Measurements from ENCODE around the gene RAB17.

RAB17 gene

DNA sequence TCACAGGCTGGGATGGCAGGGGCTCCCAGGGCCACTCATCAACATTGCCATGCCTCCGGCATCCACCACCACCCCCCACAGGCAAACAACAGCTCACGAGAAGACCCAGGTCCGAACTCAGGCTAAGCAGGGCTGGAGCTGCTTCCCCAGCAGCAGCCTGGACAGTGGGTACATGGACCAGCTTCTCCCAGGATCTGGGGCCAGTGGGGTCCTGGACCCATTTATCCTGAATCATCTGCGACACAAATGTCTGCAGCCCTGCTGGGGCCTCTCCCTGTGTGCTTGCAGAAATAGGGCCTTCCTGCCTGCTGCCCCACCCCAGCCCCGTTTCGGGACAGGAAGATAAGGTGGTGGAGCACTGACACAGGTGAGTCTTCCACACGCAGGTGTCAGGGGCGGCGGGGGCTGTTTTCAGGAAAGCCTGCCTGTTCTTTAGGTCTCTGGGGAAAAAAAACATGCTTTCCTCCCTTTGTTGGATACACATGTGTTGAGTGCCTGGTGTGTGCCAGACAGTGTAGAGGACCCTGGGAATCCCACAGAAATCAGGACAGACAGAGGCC is 19.7 kb downstream of the RAB17 start:
- DNase-seq (ENCODE audit: extremely low read depth, low read depth), result no peak
- no peak overlapping the region for H3K4me3 ChIP-seq (replicated peaks; ENCODE audit: low read depth, low read length)
- TF ChIP-seq, protein P1, sequence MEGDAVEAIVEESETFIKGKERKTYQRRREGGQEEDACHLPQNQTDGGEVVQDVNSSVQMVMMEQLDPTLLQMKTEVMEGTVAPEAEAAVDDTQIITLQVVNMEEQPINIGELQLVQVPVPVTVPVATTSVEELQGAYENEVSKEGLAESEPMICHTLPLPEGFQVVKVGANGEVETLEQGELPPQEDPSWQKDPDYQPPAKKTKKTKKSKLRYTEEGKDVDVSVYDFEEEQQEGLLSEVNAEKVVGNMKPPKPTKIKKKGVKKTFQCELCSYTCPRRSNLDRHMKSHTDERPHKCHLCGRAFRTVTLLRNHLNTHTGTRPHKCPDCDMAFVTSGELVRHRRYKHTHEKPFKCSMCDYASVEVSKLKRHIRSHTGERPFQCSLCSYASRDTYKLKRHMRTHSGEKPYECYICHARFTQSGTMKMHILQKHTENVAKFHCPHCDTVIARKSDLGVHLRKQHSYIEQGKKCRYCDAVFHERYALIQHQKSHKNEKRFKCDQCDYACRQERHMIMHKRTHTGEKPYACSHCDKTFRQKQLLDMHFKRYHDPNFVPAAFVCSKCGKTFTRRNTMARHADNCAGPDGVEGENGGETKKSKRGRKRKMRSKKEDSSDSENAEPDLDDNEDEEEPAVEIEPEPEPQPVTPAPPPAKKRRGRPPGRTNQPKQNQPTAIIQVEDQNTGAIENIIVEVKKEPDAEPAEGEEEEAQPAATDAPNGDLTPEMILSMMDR (IDR thresholded peaks at IDR 0.05; ENCODE audit: low read depth, low read length, missing control alignments), result no peak

- no peak for DNase-seq (ENCODE audit: extremely low read depth, low read depth)
- no peak overlapping the region for H3K4me3 ChIP-seq (replicated peaks; ENCODE audit: low read depth, low read length)
- TF ChIP-seq, protein P1 (IDR thresholded peaks at IDR 0.05; ENCODE audit: low read depth, low read length, missing control alignments), result no peak
Measured at GRCh38 chr2:237569896-237570295, 20.6 kb downstream of the RAB17 start.

DNA sequence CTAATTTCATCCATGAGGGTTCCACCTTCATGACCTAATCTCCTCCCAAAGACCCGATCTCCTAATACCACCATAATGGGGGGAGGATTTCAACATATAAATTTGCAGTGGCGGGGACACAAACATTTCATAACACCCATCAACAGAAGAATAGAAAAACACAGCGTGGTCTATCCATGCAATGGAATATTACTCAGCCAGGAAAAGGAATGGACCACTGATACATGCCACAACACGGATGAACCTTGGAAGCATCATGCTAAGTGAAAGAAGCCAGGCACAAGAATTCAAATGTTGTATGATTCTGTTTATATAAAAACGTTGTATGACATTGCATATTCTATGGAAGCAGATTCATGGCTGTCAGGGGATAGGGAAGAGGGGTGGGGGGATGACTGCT is 21.5 kb downstream of the RAB17 start:
- H3K4me3 ChIP-seq (replicated peaks; ENCODE audit: low read depth, low read length), result no peak overlapping the region
- TF ChIP-seq, protein P1 (IDR thresholded peaks at IDR 0.05; ENCODE audit: low read depth, low read length, missing control alignments), result no peak
- no peak for DNase-seq (ENCODE audit: extremely low read depth, low read depth)

DNA sequence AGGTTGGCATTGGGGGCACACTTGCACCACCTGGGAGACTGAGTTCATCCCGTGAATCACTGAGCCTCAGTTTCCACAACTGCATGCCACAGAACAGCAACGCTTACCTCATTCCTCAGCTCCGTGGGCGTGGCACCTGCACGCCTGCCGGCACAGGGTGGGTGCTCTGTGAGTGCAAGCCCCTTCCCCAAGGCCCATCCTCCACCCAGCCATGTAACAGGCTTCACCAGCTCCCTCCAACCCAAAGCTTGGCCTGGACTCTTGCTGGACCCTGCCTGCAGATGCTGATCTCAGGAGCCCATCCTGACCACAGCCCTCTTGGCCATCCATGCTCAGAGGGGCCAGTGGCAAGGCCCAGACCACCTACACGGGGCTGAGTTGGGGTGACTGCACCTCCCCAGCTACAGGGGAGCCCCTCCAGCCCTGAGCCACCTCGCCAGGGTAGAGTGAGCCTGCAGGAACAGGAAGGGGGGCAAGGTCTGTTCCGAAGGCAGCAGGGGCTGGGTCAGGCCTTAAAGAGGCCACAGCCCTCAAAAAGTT is 22.3 kb downstream of the RAB17 start:
- H3K4me3 ChIP-seq (replicated peaks; ENCODE audit: low read depth, low read length), result no peak overlapping the region
- DNase-seq (ENCODE audit: extremely low read depth, low read depth), result no peak
- TF ChIP-seq, protein P1 (IDR thresholded peaks at IDR 0.05; ENCODE audit: low read depth, low read length, missing control alignments), result no peak

DNA sequence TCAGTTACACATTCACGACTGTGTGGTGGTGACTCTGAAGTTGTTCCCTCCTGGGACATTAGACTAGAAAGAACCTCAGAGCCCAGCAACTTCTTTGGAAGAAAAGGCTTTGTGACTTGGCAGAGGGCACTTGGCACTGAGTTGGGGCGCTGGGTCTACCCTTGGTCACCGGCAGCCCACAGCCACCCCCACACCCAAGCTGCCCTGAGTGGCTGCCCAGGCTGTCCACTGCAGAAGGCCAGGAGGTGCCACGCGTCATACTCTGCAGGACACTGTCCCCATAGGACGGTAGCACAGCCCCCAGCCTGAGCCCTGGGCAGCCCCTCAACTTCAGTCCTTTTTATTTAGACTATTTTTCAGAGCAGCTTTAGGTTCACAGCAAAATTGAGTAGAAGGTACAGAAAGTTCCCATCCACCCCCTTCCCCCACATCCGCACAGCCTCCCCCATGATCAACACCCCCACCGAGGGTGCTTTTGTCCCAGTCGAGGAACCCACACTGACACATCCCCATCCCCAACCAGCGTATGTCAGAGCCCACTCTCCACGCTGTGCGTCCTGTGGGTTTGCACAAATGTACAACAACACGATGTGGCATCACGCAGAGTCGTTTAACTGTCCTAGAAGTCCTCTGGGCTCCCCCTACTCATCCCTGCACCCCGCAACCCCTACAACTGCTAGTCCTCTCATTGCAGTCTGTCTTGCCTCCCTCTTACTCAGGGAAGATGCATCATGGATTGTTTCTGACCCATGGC is 23.1 kb downstream of the RAB17 start:
- TF ChIP-seq, protein P1 (IDR thresholded peaks at IDR 0.05; ENCODE audit: low read depth, low read length, missing control alignments), result no peak
- no peak overlapping the region for H3K4me3 ChIP-seq (replicated peaks; ENCODE audit: low read depth, low read length)
- no peak for DNase-seq (ENCODE audit: extremely low read depth, low read depth)

GRCh38 chr2:237566401-237567235 is 23.9 kb downstream of the RAB17 start, which contains the start of gene PRLH:
PRLH (plus strand) TSS chr2:237566574; CDS start chr2:237566574, 0 bp downstream.
- H3K4me3 ChIP-seq (replicated peaks; ENCODE audit: low read depth, low read length), result no peak within 1 kb of the TSS
- no peak for DNase-seq (ENCODE audit: extremely low read depth, low read depth)
- TF ChIP-seq, protein P1 (IDR thresholded peaks at IDR 0.05; ENCODE audit: low read depth, low read length, missing control alignments), result no peak
